ENCODE results near the gene NES. TPM values are rescaled to one million over a fixed set of nuclear protein-coding genes. Genes with fewer than 3 reads are reported as not detected.

The NES gene
- total RNA-seq (2014; rRNA removed; shearing (Covaris generic)) = 0.31 and 0.44 TPM in 2 replicates

DNA sequence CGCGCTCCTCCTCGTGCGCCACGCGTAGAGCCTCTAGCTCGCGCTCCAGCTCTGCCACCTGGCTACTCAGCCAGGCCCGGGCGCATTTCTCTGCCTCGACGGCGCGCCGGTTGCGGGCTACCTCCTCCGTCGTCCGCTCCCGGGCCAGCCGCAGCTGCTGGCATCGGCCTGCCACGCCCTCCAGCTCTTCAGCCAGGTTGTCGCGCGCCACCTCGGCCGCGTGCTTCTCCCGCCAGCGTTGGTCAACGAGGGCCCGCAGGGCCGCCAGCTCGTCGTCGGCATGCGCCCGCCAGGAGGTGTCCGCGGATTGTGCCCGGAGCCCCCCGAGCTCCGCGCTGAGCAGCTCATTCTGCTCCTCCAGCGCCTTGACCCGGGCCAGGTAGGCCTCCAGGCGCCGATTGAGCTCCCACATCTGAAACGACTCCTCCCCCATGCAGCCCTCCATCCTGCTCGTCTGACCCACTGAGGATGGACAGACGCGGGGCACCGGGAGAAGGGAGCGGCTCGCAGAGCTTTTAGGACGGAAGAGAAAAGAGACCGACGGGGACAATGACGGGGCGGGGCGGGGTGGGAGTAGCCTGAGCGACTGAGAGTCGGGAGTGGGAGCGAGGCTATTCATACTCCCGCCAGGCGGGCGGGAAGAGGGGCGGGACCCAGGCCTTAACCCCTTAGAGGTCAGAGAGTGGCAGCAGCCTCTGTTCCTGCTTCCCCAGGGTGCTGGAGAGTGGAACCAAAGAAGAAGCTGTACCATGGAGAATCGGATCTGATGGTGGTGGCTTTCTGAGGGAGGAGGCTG lies at the start of gene NES:
Gene NES (minus strand): TSS at position 588 of the 796 bp plus-strand sequence. CDS start 143 bp downstream, at position 445.
- DNase-seq (ENCODE audit: low spot score) = peak; percentile 40

- DNase-seq (ENCODE audit: low spot score) = peak; percentile 88
These were observed 49.5 kb upstream of the NES start for GRCh38 chr1:156726549-156727226.

DNA sequence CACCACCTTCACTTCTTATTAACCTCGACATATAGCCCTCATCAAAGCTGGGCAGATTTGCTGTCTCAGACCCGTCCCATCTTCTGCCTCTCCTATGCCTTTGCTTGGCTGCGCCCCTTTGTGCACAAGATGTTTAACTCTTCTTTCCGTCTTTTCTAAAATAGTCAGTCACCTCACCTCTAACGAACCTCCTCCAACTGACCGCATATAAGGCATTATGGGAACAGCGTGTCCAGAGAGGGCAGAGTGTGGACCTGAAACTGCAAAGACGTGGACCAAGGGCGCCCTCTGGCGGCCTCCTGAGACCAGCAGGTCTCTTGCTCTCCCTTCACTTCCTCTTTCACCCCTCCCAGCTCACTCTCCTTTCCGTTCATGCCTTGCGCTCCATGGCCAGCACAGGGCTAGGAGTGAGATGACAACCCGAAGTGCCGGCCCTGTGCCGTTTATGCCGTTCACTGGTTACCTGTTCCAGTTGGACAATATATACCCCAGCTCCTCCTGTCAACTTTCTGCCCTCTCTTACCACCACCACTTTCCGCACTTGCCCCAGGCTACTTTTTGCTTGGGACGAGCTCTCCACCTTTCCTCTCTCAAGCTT lies 48.6 kb upstream of the NES start:
- peak; percentile 98 for DNase-seq (ENCODE audit: low spot score)

DNA sequence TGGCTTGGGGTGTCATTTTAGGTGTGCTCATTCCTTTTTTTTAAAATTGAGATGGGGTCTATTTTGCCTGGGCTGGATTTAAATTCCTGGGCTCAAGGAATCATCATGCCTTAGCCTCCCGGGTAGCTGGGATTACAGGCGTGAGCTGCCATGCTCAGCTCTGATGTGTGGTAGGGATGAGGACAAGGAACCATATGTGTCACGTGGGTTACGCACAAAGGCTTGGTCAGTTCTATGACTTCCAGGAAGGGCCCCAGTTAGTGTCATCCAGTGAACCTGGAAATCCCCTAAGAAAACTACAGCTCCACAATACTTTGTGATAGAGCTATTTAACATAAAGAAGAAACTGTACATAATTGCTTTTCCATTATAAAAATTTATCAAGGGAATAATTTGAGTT lies 44.3 kb upstream of the NES start:
- DNase-seq (ENCODE audit: low spot score) = no peak

DNA sequence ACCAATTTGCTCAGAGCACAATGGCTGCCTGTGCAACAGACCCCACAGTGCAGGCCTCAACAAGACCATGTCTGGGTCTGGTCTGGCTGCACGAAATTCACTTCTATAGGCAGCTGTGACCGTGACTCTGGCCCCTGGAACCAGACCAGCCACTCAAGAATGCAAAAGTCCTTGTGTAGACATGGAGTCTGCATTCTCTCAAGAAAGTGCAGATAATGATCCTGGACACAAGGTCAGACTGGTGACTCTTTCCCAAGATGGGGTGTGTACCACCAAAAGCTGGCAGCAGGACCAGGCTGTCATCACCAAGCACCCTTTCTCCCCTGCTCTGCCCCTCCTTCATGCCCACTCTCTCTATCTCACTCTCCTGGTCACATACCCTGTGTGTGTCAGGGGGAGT lies 43.9 kb upstream of the NES start:
- no peak for DNase-seq (ENCODE audit: low spot score)

GRCh38 chr1:156717351-156717750 lies 40.1 kb upstream of the NES start:
- DNase-seq (ENCODE audit: low spot score) = no peak

GRCh38 chr1:156714830-156715229 lies 37.6 kb upstream of the NES start:
- DNase-seq (ENCODE audit: low spot score) = no peak

GRCh38 chr1:156712626-156713025 lies 35.4 kb upstream of the NES start:
- no peak for DNase-seq (ENCODE audit: low spot score)

- no peak for DNase-seq (ENCODE audit: low spot score)
These were observed 34.0 kb upstream of the NES start for GRCh38 chr1:156711011-156711817.

DNA sequence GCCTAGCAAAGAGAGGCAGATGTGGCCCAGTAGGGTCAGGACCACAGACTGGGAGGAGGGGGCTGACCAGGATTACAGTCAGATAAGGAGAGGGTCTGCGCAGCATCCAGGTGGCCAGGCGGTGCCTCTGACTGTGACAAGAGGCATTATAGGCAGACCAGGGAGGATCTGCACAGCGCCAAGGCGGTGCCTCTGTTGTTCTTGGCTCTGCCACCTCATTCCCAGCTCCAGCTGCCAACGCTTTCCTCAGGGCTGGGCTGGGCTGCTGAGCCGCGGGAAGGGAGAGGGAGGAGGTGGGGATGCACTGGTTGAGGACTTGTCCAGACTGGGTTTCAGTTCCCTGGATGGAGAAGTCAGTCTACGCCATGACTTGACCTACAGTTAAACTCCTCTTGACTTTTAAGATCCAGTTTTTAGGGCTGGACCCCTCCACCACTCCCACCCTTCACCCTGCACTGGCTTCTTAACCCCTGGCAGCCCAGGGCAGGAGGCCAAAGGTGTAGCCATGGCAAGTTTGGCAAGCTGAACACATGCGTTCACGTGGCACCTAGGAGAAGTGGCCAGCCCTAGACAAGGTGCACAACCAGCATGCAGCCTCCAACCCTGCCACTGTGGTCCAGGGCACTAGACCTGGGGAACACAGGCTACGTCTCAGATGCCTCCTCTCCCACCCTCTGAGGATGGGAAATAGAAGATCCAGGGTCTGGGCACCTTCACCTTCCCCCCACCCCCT lies 32.7 kb upstream of the NES start:
- peak; percentile 85 for DNase-seq (ENCODE audit: low spot score)

- no peak for DNase-seq (ENCODE audit: low spot score)
These were observed 31.8 kb upstream of the NES start for GRCh38 chr1:156709031-156709430.

DNA sequence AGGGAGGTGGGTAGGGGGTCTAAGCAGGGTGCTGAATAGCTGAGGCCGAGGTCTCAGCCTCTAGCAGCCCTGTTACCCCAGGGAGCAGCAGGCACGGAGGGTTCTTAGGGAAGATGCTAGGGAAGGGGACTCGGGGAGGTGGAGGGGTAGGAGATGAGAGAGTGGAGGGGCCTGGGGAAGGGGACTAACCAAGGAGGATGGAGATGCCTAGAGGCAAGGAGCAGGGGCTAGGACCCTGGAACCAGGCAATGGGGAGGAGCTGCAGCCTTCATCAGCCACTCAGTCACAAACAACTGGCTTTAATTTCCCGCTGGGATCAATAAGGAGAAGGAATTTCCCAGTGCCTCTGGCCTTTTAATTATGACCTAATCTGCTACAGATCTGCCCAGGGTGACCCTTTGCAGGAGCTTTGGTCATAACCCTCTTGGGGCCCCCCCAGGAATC lies 31.0 kb upstream of the NES start:
- DNase-seq (ENCODE audit: low spot score) = no peak

GRCh38 chr1:156707417-156708217 lies 30.4 kb upstream of the NES start:
- DNase-seq (ENCODE audit: low spot score) = no peak

DNA sequence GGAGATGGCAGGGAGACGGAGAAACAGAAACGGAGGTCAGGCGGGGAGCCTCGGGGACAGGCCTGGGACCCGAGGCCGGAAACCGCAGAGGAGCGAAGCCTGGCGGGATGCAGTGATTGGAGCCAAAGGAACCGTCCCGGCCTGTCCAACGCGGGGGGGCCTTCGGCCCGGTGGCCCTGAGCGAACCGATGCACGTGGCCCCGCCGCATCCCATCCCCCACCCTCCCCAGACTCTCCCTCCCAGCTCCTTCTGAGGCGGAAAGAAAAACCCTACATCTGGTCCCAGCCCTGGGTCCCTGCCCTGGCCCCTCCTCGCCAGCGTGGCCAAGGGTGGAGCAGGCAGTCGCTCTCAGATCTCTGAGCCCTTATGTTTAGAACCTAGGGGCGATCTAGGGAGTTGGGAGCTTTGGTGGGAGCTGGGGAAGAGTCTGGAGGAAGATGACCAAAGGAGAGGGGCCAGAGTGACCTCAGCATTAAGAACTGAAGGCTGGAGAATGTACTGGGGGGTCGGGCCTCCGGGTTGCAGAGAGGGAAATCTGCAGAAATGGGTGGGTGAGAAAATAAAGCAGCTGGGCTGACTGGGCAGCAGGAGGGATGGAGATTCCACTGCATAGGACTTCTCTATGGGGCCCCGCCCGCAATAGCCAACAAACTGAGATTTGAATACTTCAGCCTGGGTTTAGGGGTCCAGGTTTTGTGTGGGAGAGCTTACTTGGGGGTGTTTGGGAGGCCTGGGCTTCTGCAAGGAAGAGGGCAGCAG lies 29.6 kb upstream of the NES start:
- peak; percentile 77 for DNase-seq (ENCODE audit: low spot score)

GRCh38 chr1:156705918-156706656 lies 28.9 kb upstream of the NES start:
- DNase-seq (ENCODE audit: low spot score) = peak; percentile 90

- peak; percentile 83 for DNase-seq (ENCODE audit: low spot score)
These were observed 28.2 kb upstream of the NES start, which contains the start of gene CRABP2 for GRCh38 chr1:156705321-156705917. Gene CRABP2, minus strand, starts transcription at chr1:156705583. Its CDS starts 137 bp downstream, at chr1:156705446.

DNA sequence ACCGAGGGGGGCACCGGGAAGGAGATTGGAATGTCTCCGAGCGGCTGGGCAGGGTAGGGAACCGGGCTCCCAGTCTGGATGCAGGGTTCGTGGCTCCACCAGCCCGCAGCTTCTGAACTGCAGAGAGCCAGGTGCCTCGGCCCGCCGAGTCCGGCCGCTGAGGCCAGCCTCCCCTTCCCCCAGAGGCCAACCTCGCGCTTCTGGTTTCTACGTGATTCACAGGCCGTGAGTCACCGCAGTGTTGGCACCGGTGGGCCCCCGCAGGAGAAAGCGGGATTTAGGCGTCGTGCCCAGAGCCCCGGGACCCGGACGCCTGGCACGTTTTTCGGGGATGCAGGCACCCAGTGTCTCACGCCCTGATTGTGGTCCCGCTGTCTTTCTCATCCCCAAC lies 27.7 kb upstream of the NES start:
- peak; percentile 57 for DNase-seq (ENCODE audit: low spot score)

GRCh38 chr1:156704166-156704711 lies 27.0 kb upstream of the NES start:
- no peak for DNase-seq (ENCODE audit: low spot score)

All from HT-29 (cell line).